D341Med (cell line): Measurements from ENCODE around the gene CAPN11.

ENCODE experiments used
- DNase-seq: peaks from one replicate; pipeline ENCODE4 v3.0.0; 2012; ENCODE audit warnings: low spot score

Gene CAPN11

DNA sequence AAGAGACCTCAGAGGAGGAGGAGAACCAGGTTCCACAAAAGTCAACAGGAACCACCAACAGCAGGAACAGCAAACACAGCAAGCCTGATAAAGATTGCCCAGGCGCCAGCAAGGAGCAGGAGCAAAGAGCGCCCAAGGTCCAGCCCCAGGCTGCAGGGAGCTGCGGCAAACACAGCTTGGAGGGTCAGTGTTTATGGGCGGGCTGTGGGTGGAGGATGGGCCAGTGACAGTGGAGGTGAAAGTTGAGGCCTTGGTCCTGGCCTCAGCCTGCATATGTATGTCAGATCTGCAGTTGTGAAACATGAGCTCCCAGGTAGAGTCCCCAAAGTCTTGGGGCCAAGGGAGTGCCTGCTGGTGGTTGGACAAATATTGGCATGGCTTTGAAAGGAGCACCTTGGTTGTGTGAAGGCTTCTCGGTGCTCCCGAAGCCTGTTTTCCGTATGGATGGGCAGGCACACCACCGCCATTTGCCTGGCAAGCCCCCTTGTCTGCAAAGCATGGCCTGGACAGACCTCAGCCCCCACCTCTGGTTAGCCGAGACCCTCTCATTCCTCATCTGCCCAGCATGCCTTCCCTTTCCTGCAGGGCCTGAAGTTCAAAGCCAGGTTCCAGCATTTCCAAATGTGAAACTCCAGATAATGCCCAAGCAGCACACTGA, 2.0 kb upstream of the CAPN11 start:
- no peak for DNase-seq

DNA sequence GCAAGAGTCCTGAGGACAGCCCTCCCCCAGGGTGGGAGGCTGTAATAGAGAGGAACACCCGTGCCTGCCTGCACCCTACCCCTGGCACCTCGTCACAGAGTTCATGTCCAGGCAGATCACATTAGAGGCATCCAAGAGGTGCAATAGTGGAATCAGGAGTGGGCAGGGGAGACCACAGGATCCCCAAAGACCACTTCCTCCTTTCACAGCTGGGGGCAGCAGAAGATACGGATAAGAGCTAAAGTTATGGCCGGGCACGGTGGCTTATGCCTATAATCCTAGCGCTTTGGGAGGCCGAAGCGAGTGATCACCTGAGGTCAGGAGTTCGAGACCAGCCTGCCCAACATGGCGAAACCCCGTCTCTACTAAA, 1.5 kb upstream of the CAPN11 start:
- no peak for DNase-seq

DNA sequence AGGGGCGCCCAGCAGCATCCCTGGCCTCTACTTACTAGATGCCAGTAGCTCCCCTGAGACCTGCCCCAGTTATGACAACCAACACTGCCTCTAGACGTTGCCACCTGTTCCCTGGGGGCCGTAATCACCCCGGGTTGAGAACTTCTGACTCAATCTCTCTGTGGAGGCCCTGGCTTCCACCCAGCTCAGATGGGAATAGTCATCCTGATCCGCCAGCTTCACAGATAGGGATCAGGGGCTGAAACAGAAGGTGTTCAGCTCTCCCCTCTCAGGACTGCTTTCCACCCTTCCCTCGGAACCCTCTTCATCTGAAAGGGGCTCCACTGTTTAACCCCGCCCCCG, 3.3 kb downstream of the CAPN11 start:
- peak; percentile 58 for DNase-seq

DNA sequence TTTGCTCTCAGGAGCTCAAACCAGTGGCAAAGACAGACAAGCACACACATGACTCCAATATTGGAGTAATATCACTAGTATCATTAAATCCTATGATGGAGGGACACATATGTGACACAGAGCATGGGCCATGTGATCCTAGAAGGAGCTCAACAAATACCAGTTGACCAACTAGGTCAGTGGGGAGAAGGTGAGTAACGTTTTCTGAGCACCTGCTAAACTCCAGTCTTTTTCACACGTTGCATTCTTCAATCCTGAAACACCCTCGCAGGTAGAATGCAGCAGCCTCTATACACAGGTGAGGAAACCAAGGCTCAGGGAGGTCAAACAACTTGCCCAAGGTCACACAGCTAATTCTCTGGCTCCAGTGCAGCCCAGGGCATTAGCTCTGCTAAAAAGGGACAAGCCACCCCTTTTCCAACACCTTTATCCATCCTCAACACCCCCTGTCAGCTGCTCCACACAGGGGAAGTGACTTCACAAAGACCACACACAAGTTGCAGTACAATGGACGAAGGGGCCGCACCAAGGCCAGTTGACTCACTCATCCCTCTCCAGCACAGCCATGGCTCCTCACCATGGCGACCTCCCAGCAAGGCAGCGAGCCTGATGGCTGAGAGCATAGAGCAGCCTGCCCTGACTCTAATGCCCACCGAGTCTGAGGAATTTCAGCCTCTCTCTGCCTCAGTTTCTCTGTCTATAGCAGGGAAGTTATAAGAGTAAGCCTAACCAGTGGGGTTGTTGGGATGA, 4.4 kb downstream of the CAPN11 start:
- no peak for DNase-seq

DNA sequence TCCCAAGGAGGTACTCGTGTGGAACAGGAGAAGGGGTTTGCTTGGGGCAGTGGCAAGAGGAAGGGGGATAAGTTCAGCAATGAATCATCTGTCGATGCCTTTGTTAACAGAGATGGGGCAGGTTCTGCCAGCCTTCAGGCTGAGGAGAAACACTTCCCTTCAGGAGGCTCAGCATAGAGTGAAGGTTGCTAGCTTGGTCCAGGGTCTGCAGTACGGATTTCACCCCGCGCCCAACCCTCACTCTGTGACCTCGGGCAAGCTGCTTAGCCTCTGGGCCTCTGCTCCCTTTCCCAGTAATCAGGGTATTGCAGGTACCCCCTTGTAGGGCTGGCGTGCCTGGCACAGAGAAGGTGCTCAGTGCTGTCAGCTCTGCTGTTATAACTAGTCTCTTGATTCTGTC, 7.5 kb downstream of the CAPN11 start:
- no peak for DNase-seq

DNA sequence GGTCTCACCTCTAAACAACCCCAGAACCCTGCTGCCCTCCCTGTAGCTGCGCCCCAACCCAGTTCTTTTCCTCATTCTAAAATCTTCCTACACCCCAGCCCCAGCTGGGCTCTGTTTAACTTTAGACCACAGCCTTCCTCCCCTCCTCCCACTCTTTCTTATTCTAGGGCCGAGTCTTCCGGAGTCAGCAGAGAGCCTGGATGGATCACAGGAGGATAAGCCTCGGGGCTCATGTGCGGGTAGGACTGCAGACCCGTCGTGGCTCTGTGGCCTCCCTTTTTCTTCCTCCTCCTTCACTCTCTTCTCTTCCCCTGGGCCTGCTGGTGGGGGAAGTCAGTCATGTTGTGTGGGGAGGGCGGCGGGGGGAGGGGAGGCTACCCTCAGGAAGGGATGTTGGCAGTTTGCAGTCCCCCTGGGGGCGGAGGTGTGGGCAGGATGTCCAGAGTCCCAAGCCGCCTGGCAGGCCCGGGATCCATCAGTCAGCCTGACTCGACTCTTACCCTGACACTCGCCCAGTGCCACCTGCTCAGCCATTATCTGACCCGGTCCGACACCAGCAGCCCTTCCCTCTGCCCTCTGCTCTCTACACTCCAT, 8.1 kb downstream of the CAPN11 start:
- DNase-seq: no peak

DNA sequence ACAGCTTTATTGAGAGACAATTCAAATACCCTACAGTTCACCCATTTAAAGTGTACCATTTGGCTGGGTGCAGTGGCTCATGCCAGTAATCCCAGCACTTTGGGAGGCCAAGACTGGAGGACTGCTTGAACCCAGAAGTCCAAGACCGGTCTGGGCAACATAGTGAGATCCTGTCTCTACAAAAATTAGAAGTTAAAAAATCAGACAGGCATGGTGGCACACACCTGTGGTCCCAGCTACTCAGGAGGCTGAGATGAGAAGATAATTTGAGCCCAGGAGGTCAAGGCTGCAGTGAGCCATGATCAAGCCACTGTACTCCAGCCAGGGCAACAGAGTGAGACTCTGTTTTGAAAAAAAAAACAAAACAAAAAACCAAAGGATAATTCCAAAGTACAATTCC, 8.9 kb downstream of the CAPN11 start:
- DNase-seq: no peak

DNA sequence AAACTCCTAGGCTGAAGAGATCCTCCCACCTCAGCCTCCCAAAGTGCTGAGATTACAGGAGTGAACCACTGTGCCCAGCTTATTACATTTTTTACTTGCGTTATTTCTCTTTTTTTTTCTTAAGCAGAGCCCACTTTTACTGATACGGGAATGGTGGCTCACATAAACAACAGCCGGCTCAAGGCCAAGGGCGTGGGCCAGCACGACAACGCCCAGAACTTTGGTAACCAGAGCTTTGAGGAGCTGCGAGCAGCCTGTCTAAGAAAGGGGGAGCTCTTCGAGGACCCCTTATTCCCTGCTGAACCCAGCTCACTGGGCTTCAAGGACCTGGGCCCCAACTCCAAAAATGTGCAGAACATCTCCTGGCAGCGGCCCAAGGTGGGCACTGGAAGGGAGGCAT, 10.5 kb downstream of the CAPN11 start:
- DNase-seq: no peak

DNA sequence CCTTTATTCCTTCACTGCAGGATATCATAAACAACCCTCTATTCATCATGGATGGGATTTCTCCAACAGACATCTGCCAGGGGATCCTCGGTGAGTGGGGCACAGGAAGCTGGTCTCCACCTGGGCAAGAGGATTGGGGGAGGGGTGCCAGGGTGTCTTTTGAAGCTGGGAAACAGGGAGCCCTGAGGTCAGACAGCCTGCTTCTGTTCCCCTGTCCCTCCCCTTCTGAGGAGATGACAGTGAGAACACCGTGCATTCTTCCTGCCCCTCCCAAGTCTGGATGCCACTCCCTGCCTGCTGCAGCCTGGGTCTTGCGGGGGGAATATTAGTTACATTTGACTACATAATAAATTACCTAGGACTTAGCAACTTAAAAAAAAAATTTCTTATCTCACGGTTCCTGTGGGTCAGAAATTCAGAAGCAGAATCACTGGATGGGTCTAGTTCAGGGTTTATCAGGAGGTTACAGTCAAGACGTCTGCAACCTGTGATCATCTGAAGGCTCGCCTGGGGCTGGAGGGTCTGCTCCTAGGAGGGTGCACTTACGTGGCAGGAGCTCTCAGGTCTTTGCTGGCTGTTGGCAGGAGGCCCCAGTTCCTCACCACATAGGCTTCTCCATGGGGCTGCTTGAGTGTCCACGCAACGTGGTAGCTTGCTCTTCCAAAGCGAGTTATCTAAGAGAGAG, 11.4 kb downstream of the CAPN11 start:
- no peak for DNase-seq

DNA sequence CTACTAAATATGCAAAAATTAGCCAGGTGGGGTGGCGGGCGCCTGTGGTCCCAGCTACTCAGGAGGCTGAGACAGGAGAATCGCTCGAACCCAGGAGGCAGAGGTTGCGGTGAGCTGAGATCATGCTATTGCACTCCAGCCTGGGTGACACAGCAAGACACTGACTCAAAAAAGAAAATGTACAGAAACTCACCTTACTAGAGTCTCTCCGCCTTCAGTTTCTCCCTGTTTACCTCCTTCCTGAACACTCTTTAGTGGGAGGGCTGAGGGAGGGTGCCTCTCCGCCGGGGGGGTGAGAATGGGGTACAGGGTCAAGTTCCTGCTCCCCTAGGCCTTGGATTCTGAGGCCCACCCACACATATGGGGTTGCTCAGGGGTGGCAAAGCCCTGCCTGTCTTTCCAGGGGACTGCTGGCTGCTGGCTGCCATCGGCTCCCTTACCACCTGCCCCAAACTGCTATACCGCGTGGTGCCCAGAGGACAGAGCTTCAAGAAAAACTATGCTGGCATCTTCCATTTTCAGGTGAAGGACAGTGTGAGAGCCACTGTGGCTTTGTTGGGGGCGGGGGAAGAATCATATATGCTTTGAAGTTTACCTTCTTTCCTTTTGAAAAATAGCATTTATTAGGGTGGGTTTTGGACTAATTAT, 13.4 kb downstream of the CAPN11 start:
- DNase-seq: no peak

DNA sequence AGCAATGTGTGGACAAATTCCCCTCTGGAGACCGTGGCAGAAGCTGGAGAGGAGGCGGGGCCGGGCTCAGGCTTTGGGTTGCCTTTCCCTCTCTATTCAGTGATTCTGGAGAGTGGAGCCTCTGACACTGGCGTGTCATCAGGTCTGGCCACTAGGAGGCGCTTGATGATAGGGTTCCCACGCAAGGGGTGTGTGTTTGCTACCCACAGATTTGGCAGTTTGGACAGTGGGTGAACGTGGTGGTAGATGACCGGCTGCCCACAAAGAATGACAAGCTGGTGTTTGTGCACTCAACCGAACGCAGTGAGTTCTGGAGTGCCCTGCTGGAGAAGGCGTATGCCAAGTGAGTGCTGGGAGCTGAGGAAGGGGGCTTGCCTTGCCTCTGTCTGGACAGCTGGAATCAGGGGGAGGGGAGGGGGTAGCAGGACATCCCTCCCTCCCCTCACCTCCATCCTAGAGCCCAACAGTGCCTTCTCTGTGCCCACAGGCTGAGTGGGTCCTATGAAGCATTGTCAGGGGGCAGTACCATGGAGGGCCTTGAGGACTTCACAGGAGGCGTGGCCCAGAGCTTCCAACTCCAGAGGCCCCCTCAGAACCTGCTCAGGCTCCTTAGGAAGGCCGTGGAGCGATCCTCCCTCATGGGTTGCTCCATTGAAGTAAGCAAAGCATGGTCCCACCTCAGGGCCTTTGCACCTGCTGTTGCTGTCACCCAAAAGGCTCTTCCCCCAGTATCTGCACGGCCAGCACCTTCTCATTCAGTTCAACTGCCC, 14.3 kb downstream of the CAPN11 start:
- DNase-seq: peak; percentile 89

DNA sequence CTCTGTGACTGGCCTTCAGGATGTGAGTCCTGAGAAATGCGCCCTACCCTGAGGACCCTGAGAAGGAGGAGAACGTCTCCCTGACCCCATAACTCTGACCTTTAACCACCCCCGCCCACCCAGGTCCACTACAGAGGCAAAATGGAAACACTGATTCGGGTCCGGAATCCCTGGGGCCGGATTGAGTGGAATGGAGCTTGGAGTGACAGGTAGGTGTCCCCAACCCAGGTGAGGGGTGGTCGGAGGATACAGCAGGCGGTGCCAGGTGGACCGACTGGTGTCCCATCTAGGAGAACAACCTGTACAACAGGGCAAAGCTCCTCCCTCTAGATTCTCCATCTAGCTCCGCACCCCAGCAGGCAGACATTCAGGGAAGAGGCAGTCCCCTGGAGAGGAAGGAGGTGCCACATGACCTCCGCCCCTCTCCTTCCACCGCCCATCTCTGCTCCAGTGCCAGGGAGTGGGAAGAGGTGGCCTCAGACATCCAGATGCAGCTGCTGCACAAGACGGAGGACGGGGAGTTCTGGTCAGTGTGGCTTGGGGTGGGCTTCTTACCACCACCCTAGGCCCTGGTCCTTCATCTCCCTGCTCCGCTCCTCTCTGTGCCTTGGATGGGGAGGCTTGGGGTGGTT, 17.6 kb downstream of the CAPN11 start:
- DNase-seq: peak; percentile 15

DNA sequence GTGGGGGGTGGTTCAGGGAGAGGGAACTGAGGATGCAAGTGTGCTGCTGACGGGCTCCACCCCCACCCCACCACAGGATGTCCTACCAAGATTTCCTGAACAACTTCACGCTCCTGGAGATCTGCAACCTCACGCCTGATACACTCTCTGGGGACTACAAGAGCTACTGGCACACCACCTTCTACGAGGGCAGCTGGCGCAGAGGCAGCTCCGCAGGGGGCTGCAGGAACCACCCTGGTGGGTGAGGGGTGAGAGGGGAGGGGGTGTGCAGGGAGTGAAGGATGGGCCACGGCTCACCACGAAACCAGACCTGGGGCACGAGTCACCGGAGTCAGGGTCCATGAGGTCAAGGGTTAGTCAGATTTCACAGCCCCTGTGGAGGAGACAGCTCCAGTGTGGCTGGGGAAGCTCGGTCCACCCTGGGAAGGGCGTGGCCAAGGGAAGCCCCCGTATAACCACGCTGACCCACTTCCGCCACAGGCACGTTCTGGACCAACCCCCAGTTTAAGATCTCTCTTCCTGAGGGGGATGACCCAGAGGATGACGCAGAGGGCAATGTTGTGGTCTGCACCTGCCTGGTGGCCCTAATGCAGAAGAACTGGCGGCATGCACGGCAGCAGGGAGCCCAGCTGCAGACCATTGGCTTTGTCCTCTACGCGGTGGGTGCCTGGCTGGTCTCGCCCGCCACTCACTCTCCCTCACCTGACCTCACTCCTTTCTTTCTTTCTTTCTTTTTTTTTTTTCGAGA, 18.3 kb downstream of the CAPN11 start:
- peak; percentile 21 for DNase-seq

DNA sequence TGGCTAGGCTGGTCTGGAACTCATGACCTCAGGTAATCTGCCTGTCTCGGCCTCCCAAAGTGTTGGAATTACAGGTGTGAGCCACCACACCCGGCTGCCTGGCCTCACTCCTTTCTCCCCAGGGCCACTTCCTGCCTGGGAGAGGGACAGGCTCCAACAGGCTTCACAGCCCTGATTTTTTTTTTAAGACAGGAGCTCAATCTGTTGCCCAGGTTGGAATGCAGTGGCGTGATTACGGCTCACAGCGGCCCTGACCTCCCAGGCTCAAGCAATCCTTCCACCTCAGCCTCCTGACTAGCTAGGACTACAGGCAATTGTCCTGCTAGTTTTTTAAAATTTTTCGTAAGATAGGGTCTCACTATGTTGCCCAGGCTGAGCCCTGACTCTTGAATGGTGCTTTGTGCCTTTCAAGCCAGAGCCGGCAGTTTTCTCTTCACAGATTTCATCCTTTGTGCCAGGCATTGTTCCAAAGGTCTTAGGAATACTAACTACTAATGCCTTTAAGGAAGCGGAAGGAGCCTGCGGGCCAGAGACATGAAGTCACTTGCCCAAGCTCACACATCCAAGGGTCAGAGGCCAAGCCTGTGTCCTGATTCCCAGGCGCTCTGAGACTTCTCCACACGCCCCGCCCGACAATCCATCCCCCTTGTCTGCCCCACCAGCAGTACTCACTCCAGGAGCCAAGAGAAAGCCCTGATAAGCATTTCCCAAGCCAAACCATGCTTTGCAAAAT, 19.2 kb downstream of the CAPN11 start:
- no peak for DNase-seq

DNA sequence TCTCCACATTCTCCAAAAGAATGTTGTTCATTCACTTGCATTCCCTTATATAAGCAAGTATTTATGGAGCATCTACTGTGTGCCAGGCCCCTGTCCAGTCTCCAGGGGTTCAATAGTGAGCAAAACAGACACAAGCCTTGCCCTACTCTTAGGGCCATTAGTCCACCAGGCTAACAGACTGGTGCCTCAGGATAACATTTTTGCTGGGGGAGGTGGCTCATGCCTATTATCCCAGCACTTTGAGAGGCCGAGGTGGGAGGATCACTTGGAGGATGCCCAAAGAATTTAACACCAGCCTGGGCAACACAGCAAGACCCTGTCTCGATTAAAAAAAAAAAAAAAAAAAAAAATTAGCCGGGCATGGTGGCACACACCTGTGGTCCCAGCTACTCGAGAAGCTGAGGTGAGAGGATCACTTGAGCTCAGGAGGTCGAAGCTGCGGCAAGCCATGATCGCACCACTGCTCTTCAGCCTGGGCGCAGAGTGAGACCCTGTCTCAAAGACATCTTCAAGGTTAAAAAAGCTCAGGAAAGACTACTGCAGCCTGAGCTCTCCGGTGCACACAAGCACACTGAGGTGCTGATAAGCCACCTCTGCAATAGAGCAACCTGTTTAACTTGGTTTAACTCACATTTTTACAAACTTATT, 19.9 kb downstream of the CAPN11 start:
- no peak for DNase-seq

DNA sequence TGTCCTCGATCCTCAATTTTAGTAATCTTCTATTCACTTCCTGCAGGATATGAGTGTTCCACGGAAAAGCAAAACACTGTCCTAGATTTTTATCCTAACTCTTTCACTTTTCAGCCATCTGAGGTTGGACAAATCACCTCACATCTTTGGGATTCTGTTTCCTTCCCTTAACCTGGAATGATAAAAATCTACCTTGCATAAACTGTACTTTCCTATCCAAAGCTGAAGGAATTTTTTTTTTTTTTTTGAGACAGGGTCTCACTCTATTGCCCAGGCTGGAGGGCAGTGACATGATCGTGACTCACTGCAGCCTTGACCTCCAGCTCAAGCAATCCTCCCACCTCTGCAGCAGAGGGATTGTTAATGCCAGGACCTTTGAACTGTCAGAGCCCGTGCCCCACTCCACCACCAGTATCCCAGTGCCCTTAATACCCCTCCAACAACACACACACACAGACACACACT, 20.5 kb downstream of the CAPN11 start:
- no peak for DNase-seq

DNA sequence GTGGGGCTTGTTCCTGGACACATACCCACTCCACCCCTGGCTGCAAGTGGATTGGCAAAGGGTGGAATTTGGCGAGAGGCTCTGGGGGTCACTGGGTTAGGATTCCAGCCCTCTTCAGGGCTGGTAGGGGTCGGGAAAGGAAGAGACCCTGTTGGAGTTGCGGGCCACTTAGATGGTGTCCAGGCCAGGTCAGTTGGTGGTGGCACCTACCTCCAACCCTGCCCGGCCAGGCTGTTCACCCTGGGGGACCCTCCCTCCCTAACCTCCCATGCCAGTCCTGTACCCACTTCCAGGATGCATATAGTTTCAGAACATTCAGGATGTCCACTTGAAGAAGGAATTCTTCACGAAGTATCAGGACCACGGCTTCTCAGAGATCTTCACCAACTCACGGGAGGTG, 21.0 kb downstream of the CAPN11 start:
- peak; percentile 17 for DNase-seq

DNA sequence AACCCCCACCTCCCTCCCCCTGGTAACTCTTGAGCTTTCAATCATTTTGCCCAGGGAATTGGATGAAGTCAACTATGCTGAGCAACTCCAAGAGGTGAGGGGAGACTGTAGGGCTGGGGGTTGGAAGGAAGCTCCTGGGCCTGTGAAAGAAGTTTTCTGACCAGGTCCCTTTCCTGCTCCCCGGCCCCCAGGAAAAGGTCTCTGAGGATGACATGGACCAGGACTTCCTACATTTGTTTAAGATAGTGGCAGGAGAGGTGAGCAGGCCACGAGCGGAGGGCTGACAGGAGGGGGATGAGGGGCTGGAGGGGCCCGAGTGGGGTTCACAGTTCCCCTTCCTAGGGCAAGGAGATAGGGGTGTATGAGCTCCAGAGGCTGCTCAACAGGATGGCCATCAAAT, 21.8 kb downstream of the CAPN11 start:
- DNase-seq: no peak

DNA sequence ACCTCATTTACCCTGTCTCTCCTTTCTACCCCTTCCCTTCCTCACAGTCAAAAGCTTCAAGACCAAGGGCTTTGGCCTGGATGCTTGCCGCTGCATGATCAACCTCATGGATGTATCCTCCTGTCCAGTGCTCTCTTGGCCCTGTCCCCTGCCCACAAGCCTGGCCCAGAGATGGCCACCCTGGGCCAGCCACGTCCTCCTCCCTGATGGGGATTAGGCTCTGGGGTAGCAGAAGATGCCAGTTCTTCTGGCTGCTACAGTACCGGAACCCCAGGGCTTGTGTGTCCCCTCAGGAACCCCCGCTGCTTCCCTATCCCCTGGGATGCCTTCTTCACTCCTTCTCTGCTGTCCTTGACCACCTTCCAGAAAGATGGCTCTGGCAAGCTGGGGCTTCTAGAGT, 22.3 kb downstream of the CAPN11 start:
- DNase-seq: peak; percentile 29
